Neural crest cell (in vitro differentiated cells): ENCODE results near the gene MAST4. TPM values are rescaled to one million over a fixed set of nuclear protein-coding genes. Genes with fewer than 3 reads are reported as not detected.

Source experiments
- DNase-seq: peaks from one replicate; pipeline ENCODE4 v3.0.0; 2021; ENCODE audit warnings: low read depth, mixed read lengths, low spot score
- H3K27ac Mint-ChIP-seq: one replicate; pipeline ENCODE4 v1.8.0; 2021; ENCODE audit warnings: mild to moderate bottlenecking, mixed read lengths; ENCODE audit not compliant: unreplicated experiment
- H3K27me3 Mint-ChIP-seq: 2 replicates; pipeline ENCODE4 v1.8.0; 2021; ENCODE audit warnings: low read depth, mild to moderate bottlenecking, mixed read lengths
- H3K36me3 Mint-ChIP-seq: 2 replicates; pipeline ENCODE4 v1.8.0; 2021; ENCODE audit warnings: low read depth, mild to moderate bottlenecking, mixed read lengths
- H3K4me1 Mint-ChIP-seq: 2 replicates; pipeline ENCODE4 v1.8.0; 2021; ENCODE audit warnings: mixed read lengths
- H3K4me3 Mint-ChIP-seq: one replicate; pipeline ENCODE4 v1.8.0; 2021; ENCODE audit warnings: mild to moderate bottlenecking, mixed read lengths
- H3K9me3 Mint-ChIP-seq: 2 replicates; pipeline ENCODE4 v1.8.0; 2021; ENCODE audit warnings: mixed read lengths
- CTCF ChIP-seq: fragments of 200-600 bp; sonication (generic); conservative IDR thresholded peaks from 2 replicates; pipeline ENCODE4 v1.5.0; 2021; ENCODE audit warnings: antibody characterized with exemption, mild to moderate bottlenecking
- total RNA-seq: library from RNA; stranded (reverse); gene quantifications from 2 replicates; pipeline ENCODE4 v1.2.1, GENCODE V29; 2021

The MAST4 gene
- total RNA-seq, 1 donor from 2014 or later: 7.3 TPM

- Mint-ChIP-seq H3K4me1 (no peaks in the 10 kb centered on the region), H3K9me3 (no peaks in the 10 kb centered on the region), H3K27ac (no peak overlapping the region), H3K36me3 (no peaks in the 10 kb centered on the region), H3K4me3 (no peak overlapping the region), H3K27me3 (peaks cover 16% of the 10 kb centered on the region)
- TF ChIP-seq CTCF: no peak
- DNase-seq: no peak
Measured at GRCh38 chr5:66807743-66808142, 211.6 kb downstream of the MAST4 start.

- Mint-ChIP-seq H3K36me3 (no peaks in the 10 kb centered on the region), H3K27me3 (peaks cover 18% of the 10 kb centered on the region), H3K4me3 (no peak overlapping the region), H3K4me1 (no peaks in the 10 kb centered on the region), H3K9me3 (no peaks in the 10 kb centered on the region), H3K27ac (no peak overlapping the region)
- no peak for TF ChIP-seq CTCF
- DNase-seq: no peak
Measured at GRCh38 chr5:66808663-66809062, 212.5 kb downstream of the MAST4 start.

GRCh38 chr5:66810151-66810550, 214.0 kb downstream of the MAST4 start:
- H3K36me3 Mint-ChIP-seq: no peaks in the 10 kb centered on the region
- peaks cover 25% of the 10 kb centered on the region for H3K27me3 Mint-ChIP-seq
- DNase-seq: no peak
- H3K4me1 Mint-ChIP-seq: no peaks in the 10 kb centered on the region
- no peak overlapping the region for H3K4me3 Mint-ChIP-seq
- no peak for TF ChIP-seq CTCF
- H3K9me3 Mint-ChIP-seq: no peaks in the 10 kb centered on the region
- no peak overlapping the region for H3K27ac Mint-ChIP-seq

GRCh38 chr5:66810848-66811261, 214.7 kb downstream of the MAST4 start:
- H3K4me3 Mint-ChIP-seq: no peak overlapping the region

GRCh38 chr5:66812291-66812690, 216.1 kb downstream of the MAST4 start:
- Mint-ChIP-seq H3K27me3 (peaks cover 33% of the 10 kb centered on the region), H3K27ac (no peak overlapping the region), H3K36me3 (no peaks in the 10 kb centered on the region), H3K4me3 (no peak overlapping the region), H3K9me3 (no peaks in the 10 kb centered on the region), H3K4me1 (no peaks in the 10 kb centered on the region)
- DNase-seq: no peak
- no peak for TF ChIP-seq CTCF

More at GRCh38 chr5:66810848-66811261, 214.7 kb downstream of the MAST4 start:
- no peaks in the 10 kb centered on the region for H3K9me3 Mint-ChIP-seq
- TF ChIP-seq CTCF: no peak
- no peaks in the 10 kb centered on the region for H3K36me3 Mint-ChIP-seq
- peaks cover 25% of the 10 kb centered on the region for H3K27me3 Mint-ChIP-seq
- no peak overlapping the region for H3K27ac Mint-ChIP-seq
- H3K4me1 Mint-ChIP-seq: no peaks in the 10 kb centered on the region
- no peak for DNase-seq

- no peak for TF ChIP-seq CTCF
- Mint-ChIP-seq H3K4me1 (no peaks in the 10 kb centered on the region), H3K27me3 (peaks cover 33% of the 10 kb centered on the region), H3K9me3 (no peaks in the 10 kb centered on the region), H3K4me3 (no peak overlapping the region), H3K27ac (no peak overlapping the region), H3K36me3 (no peaks in the 10 kb centered on the region)
- no peak for DNase-seq
Measured at GRCh38 chr5:66813306-66813705, 217.1 kb downstream of the MAST4 start.
